HL-60 (cell line): ENCODE data around the gene PSMB7.

Experiments used
- CTCF ChIP-seq: IDR thresholded peaks from one replicate; pipeline ENCODE4 v1.5.1; 2011; ENCODE audit warnings: low read length, control low read depth, inconsistent platforms; ENCODE audit not compliant: insufficient read depth
- POLR2AphosphoS5 ChIP-seq: IDR thresholded peaks from 2 replicates; pipeline ENCODE4 v1.6.1; 2012; ENCODE audit warnings: low read depth

GRCh38 chr9:124454296-124454695 lies 39.1 kb upstream of the PSMB7 start:
- no peak for TF ChIP-seq CTCF
- no peak for TF ChIP-seq POLR2AphosphoS5
